ENCODE results near the gene DBI.

GRCh38 chr2:119359774-119360173, 7.0 kb upstream of the DBI start:
- TF ChIP-seq EZH2 (IDR thresholded peaks at IDR 0.05; ENCODE audit: low read length, missing control alignments) = no peak
- TF ChIP-seq, protein P1, sequence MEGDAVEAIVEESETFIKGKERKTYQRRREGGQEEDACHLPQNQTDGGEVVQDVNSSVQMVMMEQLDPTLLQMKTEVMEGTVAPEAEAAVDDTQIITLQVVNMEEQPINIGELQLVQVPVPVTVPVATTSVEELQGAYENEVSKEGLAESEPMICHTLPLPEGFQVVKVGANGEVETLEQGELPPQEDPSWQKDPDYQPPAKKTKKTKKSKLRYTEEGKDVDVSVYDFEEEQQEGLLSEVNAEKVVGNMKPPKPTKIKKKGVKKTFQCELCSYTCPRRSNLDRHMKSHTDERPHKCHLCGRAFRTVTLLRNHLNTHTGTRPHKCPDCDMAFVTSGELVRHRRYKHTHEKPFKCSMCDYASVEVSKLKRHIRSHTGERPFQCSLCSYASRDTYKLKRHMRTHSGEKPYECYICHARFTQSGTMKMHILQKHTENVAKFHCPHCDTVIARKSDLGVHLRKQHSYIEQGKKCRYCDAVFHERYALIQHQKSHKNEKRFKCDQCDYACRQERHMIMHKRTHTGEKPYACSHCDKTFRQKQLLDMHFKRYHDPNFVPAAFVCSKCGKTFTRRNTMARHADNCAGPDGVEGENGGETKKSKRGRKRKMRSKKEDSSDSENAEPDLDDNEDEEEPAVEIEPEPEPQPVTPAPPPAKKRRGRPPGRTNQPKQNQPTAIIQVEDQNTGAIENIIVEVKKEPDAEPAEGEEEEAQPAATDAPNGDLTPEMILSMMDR (conservative IDR thresholded peaks at IDR 0.05 in 1 of 2, IDR thresholded peaks at IDR 0.05 in 1 of 2; ENCODE audit: low read depth in 1 of 2, low read length in 2 of 2) = no peak

Measured in fibroblast of lung (primary cell).